Type B pancreatic cell (in vitro differentiated cells): ENCODE data around the gene TPBGL. TPM values are rescaled to one million over a fixed set of nuclear protein-coding genes. Genes with fewer than 3 reads are reported as not detected.

Source experiments
- DNase-seq: peaks from one replicate; pipeline ENCODE4 v3.0.0; 2021; ENCODE audit warnings: mixed read lengths; ENCODE audit not compliant: unreplicated experiment; ENCODE audit errors: extremely low spot score
- H3K27ac Mint-ChIP-seq: 2 replicates; pipeline ENCODE4 v1.8.0; 2021; ENCODE audit warnings: mild to moderate bottlenecking, mixed read lengths
- H3K27me3 Mint-ChIP-seq: 2 replicates; pipeline ENCODE4 v1.8.0; 2021; ENCODE audit warnings: mixed read lengths
- H3K36me3 Mint-ChIP-seq: 2 replicates; pipeline ENCODE4 v1.8.0; 2021; ENCODE audit warnings: mixed read lengths
- H3K4me1 Mint-ChIP-seq: one replicate; pipeline ENCODE4 v1.8.0; 2021; ENCODE audit warnings: mixed read lengths; ENCODE audit not compliant: unreplicated experiment
- H3K4me3 Mint-ChIP-seq: 2 replicates; pipeline ENCODE4 v1.8.0; 2021; ENCODE audit warnings: mild to moderate bottlenecking, mixed read lengths
- H3K9me3 Mint-ChIP-seq: 2 replicates; pipeline ENCODE4 v1.8.0; 2021; ENCODE audit warnings: mixed read lengths
- total RNA-seq: library from RNA; stranded (reverse); gene quantifications from 2 replicates; pipeline ENCODE4 v1.2.1, GENCODE V29; 2021; ENCODE audit warnings: low replicate concordance
- TF ChIP-seq, protein P1 (sequence below): fragments of 200-600 bp; sonication (generic); conservative IDR thresholded peaks from 2 replicates; pipeline ENCODE4 v1.5.0; 2021; ENCODE audit warnings: antibody characterized with exemption, mild to moderate bottlenecking

TPBGL gene
- total RNA-seq, 1 donor from 2014 or later, result 0.56 TPM

DNA sequence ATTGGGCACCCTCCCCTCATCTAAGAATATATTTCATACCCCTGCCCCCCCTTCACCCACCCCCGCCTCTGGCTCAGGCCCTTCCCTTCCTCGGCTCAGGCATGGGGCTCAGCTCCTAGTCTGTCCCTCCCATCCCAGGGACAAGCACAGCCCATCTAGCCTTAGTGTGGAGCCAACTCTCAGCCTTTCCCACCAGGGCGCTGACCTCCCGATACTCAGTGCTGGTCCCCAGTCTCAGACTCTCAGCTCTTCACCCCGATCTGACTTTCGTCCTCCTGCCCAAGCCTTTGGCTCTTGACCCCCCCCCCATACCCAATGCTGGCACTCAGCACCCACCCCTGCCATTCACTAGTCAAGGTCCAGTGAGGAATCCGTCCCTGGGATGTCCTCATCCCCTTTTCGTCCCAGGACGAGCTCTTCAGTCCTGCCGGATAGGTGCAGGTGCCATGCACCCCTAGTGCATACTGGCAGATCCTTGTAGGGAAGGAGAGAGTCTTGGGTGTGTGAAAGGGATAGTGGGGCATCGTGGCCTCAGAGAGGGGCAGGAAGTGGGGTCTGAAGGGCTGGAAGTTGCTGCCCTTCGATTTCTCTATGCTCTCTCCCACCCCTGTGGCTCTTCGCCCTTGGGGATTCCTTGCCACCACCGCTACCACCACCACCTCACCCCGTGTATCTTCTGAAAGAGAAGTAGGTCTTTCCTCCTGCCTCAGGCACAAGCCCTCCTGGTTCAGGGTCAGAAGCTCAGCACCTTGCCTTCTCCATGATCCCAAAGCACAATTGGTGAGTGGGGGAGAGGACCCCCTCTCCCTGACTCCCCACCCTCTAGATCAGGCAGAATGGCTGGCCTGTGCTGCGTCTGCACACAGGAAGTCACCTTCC, 2.4 kb downstream of the TPBGL start:
- no peak for DNase-seq
- no peaks in the 10 kb centered on the region for H3K9me3 Mint-ChIP-seq

DNA sequence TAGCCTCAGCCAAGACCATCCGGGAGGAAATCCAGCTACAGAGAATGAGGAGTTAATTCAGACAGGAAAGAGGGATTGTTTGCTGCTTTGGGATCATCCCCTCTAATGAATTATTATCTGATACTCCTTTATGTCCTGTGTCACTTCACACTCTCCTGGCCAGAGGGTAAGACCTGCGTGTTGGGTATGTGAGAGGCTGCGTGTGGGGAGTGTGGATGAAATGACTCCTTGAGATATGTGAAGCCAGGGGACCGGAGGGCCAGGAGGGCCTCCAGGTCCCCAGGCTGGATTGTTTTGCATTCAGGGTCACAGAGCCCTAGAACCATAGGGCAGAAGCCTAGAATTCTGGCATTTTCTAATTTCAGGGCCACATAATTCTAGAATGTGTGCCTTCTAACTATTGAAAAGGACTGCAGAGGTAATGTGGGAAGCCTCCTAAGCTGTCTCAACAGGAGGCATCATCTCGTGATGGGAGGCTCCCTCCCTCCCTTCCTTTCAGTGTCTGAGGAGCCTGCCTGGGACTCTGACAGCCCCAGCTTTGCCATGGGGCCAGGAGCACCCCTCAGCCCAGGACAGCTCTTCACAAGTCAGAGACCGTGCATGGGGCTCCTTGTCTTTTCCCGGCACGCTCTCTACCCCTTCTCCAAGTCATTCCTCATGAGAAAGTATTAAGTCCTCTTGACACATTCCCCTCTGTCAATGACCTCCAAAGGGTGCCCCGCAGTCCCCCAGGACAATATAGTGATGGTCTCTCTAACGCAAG, 3.7 kb downstream of the TPBGL start:
- H3K27ac Mint-ChIP-seq, result no peak overlapping the region
- peaks cover 64% of the 10 kb centered on the region for H3K27me3 Mint-ChIP-seq
- no peaks in the 10 kb centered on the region for H3K4me1 Mint-ChIP-seq
- H3K36me3 Mint-ChIP-seq, result no peaks in the 10 kb centered on the region
- H3K4me3 Mint-ChIP-seq, result peak overlapping the region; percentile 86
- H3K9me3 Mint-ChIP-seq, result no peaks in the 10 kb centered on the region
- TF ChIP-seq, protein P1, sequence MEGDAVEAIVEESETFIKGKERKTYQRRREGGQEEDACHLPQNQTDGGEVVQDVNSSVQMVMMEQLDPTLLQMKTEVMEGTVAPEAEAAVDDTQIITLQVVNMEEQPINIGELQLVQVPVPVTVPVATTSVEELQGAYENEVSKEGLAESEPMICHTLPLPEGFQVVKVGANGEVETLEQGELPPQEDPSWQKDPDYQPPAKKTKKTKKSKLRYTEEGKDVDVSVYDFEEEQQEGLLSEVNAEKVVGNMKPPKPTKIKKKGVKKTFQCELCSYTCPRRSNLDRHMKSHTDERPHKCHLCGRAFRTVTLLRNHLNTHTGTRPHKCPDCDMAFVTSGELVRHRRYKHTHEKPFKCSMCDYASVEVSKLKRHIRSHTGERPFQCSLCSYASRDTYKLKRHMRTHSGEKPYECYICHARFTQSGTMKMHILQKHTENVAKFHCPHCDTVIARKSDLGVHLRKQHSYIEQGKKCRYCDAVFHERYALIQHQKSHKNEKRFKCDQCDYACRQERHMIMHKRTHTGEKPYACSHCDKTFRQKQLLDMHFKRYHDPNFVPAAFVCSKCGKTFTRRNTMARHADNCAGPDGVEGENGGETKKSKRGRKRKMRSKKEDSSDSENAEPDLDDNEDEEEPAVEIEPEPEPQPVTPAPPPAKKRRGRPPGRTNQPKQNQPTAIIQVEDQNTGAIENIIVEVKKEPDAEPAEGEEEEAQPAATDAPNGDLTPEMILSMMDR, result no peak
- DNase-seq, result no peak

More for the DNA sequence above, 2.4 kb downstream of the TPBGL start:
- no peaks in the 10 kb centered on the region for H3K4me1 Mint-ChIP-seq
- peaks cover 67% of the 10 kb centered on the region for H3K27me3 Mint-ChIP-seq
- TF ChIP-seq, protein P1, result no peak
- peak overlapping the region; percentile 86 for H3K4me3 Mint-ChIP-seq
- H3K36me3 Mint-ChIP-seq, result no peaks in the 10 kb centered on the region
- no peak overlapping the region for H3K27ac Mint-ChIP-seq

DNA sequence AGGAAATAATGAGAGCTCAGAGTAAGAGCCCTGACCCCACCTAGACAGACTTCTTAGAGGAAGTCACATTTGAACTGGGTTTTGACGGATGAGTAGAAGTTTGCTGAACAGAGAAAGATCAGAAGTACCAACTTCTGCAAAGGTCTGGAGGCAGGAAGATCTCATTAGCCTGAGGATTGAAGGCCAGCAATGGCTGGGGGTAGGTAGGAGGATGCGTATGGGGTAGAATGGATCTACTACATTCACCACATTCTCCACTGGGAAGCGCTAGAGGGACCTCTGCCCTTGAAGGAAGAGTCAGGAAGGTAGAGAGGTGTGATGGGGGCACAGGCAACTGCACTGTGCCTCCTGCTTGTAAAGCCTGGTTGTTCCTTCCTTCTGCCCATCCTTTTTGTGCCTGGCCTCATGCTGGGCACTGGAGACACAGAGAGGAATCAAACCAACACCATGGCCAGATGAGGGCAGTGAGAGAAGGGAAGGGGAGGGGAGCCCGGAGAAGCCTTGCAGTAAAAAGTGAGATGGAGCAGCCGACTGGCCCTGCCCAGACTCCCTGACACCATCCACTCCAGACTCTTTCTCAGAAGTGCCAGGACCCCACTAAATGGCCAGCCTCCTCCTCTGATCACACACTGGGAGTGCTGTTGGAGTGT, 4.9 kb downstream of the TPBGL start:
- no peak for DNase-seq
- H3K36me3 Mint-ChIP-seq, result no peaks in the 10 kb centered on the region
- H3K27ac Mint-ChIP-seq, result no peak overlapping the region
- TF ChIP-seq, protein P1, result no peak
- H3K4me3 Mint-ChIP-seq, result no peak overlapping the region
- H3K27me3 Mint-ChIP-seq, result peaks cover 61% of the 10 kb centered on the region
- no peaks in the 10 kb centered on the region for H3K4me1 Mint-ChIP-seq
- no peaks in the 10 kb centered on the region for H3K9me3 Mint-ChIP-seq

DNA sequence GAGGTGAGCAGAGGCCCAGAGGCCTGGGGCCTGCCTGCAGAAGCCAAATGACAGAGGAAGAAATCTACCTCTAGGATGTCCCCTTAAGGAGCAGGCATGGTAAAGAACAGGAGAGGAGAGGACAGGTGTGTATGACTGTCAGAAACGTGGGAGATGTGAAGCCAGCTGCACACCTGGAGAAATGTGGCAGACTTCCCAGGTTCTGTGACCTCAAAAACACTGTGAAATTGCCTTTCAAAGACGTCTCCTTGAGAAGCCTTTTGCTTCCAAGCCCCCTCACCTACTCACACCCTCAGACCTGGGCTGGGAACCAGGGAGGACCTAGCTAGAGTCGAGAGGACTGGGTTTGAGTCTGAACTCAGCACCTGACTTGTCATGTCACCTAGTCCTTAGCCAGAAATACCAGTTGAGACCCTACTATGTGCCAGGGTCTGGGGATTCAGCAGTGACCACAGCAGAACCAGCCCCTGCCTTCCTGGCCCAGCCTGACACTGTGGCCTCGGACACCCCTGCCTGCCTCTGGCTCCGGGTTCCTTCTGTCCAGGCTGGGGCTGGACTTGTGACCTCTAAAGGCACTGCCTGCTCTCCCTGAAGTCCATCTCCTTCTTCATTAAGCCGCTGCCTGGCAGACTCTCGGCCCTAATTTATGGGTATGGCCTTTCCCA, 5.6 kb downstream of the TPBGL start:
- H3K9me3 Mint-ChIP-seq, result no peaks in the 10 kb centered on the region
- no peak for DNase-seq
- no peak overlapping the region for H3K4me3 Mint-ChIP-seq
- peaks cover 61% of the 10 kb centered on the region for H3K27me3 Mint-ChIP-seq
- no peaks in the 10 kb centered on the region for H3K4me1 Mint-ChIP-seq
- no peaks in the 10 kb centered on the region for H3K36me3 Mint-ChIP-seq
- H3K27ac Mint-ChIP-seq, result no peak overlapping the region
- TF ChIP-seq, protein P1, result no peak

DNA sequence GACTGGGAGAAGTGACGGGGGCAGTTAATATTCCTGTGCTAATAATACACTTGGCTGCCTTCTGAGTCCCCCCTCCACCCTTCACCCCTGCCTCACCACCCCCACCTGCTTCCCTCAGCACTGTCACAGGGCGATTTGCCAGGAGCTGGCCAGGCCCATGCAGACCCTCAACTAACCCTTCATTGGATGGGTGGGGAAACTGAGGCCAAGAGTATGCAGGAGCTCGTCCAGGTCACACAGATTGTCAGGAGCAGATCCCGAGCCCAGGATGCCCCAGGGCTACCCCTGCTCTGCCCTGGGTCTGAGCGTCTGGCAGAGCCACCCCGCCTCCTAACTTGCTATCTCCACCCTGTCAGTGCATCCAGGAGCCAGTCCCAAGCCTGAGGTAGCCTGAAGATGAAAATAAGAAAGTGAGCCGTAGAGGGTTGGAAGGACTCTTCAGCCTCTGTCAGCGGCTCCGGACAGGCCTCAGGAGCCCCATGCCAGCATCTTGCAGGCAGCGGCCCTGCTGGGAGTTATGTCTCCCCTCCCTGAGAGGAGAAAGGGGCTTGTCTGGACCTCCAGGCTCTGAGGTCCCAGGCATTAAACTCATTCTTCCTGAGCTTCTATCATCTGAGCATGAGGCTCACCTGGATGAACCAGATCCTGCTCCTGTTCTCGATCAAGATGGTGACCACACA, 6.2 kb downstream of the TPBGL start:
- no peak overlapping the region for H3K4me3 Mint-ChIP-seq
- H3K27ac Mint-ChIP-seq, result no peak overlapping the region
- TF ChIP-seq, protein P1, result no peak
- no peak for DNase-seq
- H3K9me3 Mint-ChIP-seq, result no peaks in the 10 kb centered on the region
- H3K4me1 Mint-ChIP-seq, result no peaks in the 10 kb centered on the region
- no peaks in the 10 kb centered on the region for H3K36me3 Mint-ChIP-seq
- H3K27me3 Mint-ChIP-seq, result peaks cover 65% of the 10 kb centered on the region
